Progenitor cell of endocrine pancreas (in vitro differentiated cells): ENCODE results near the gene CTNNA3. TPM values are rescaled to one million over a fixed set of nuclear protein-coding genes. Genes with fewer than 3 reads are reported as not detected.
"Not testable (repeated sequence)": the region's sequence is repeated elsewhere in the genome, so short reads cannot be mapped to it uniquely, and the experiment has no call there.

Experiments
- DNase-seq: peaks from one replicate; pipeline ENCODE4 v3.0.0; 2021; ENCODE audit warnings: low spot score; ENCODE audit not compliant: unreplicated experiment
- H3K27ac Mint-ChIP-seq: 2 replicates; pipeline ENCODE4 v1.8.0; 2021; ENCODE audit warnings: mild to moderate bottlenecking, moderate library complexity, mixed read lengths
- H3K27me3 Mint-ChIP-seq: 2 replicates; pipeline ENCODE4 v1.8.0; 2021; ENCODE audit warnings: mixed read lengths
- H3K36me3 Mint-ChIP-seq: 2 replicates; pipeline ENCODE4 v1.8.0; 2022; ENCODE audit warnings: mixed read lengths; ENCODE audit not compliant: insufficient read depth
- H3K4me1 Mint-ChIP-seq: 2 replicates; pipeline ENCODE4 v1.8.0; 2021; ENCODE audit warnings: low read depth, mixed read lengths
- H3K4me3 Mint-ChIP-seq: 2 replicates; pipeline ENCODE4 v1.8.0; 2021; ENCODE audit warnings: low read depth, mild to moderate bottlenecking, moderate library complexity, mixed read lengths
- H3K9me3 Mint-ChIP-seq: 2 replicates; pipeline ENCODE4 v1.8.0; 2021; ENCODE audit warnings: low read depth, mixed read lengths
- total RNA-seq: library from RNA; stranded (reverse); gene quantifications from 2 replicates; pipeline ENCODE4 v1.2.1, GENCODE V29; 2021
- TF ChIP-seq, protein P1 (sequence below): fragments of 200-600 bp; sonication (generic); IDR thresholded peaks from one replicate; pipeline ENCODE4 v1.5.0; 2021; ENCODE audit warnings: antibody characterized with exemption, mild to moderate bottlenecking; ENCODE audit not compliant: unreplicated experiment

Gene CTNNA3
- total RNA-seq, 1 donor from 2014 or later, result 1.7 TPM

DNA sequence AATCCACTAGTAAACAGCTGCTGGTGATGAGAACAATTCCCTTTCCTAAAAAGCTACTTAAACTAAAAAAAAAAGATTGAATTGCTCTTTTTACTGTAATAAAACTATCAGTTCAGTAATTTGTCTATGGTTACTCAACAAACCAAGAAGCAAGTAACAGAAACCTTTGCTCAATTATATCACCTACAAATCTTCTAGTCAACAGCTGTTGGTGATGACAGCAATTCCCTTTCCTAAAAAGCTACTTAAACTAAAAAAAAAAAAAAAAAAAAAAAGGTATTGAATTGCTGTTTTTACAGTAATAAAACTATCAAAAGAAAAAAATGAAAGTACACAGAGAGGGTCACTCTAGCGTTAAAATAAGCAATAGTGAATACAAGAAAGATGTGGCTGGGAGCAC is 158.1 kb downstream of the CTNNA3 start:
- Mint-ChIP-seq H3K36me3 (no peaks in the 10 kb centered on the region), H3K9me3 (no peaks in the 10 kb centered on the region), H3K4me1 (no peaks in the 10 kb centered on the region), H3K4me3 (no peak overlapping the region), H3K27ac (no peak overlapping the region), H3K27me3 (no peaks in the 10 kb centered on the region)
- DNase-seq, result no peak
- TF ChIP-seq, protein P1, sequence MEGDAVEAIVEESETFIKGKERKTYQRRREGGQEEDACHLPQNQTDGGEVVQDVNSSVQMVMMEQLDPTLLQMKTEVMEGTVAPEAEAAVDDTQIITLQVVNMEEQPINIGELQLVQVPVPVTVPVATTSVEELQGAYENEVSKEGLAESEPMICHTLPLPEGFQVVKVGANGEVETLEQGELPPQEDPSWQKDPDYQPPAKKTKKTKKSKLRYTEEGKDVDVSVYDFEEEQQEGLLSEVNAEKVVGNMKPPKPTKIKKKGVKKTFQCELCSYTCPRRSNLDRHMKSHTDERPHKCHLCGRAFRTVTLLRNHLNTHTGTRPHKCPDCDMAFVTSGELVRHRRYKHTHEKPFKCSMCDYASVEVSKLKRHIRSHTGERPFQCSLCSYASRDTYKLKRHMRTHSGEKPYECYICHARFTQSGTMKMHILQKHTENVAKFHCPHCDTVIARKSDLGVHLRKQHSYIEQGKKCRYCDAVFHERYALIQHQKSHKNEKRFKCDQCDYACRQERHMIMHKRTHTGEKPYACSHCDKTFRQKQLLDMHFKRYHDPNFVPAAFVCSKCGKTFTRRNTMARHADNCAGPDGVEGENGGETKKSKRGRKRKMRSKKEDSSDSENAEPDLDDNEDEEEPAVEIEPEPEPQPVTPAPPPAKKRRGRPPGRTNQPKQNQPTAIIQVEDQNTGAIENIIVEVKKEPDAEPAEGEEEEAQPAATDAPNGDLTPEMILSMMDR, result no peak

DNA sequence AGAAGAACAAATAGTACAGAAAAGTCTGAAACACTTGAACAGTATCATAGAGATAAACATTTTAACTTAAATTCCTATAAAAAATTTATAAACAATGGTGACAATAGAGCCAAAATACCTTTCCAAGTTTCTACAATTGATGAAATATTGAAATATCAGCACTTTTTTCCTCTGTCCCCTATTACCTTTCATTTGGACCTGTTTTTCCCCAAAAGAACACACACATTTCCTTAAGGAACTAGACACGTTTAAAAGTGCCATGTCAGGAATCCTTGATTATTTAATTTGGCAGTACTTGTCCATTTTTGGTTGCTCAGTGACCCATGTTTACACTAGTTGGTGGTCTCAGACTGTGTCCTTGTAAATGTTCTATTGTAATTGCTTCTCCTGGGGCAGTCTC is 162.6 kb downstream of the CTNNA3 start:
- Mint-ChIP-seq H3K27me3 (no peaks in the 10 kb centered on the region), H3K4me3 (no peak overlapping the region), H3K9me3 (peaks cover 11% of the 10 kb centered on the region), H3K4me1 (no peaks in the 10 kb centered on the region), H3K36me3 (no peaks in the 10 kb centered on the region), H3K27ac (no peak overlapping the region)
- DNase-seq, result no peak
- TF ChIP-seq, protein P1, result no peak

DNA sequence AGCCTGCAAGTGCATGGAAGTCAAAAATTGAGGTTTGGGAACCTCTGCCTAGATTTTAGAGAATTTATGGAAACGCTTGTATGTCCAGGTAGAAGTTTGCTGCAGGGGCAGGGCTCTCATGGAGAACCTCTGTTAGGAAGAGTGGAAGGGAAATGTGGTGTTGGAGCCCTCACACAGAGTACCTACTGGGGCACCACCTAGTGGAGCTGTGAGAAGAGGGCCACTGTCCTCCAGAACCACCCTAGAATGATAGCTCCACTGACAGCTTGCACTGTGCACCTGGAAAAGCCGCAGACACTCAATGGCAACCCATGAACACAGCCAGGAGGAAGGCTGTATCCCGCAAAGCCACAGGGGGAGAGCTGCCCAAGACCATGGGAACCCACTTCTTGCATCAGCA is 165.0 kb downstream of the CTNNA3 start:
- not testable (repeated sequence) for H3K4me1 Mint-ChIP-seq, H3K27me3 Mint-ChIP-seq, H3K36me3 Mint-ChIP-seq, H3K4me3 Mint-ChIP-seq, H3K27ac Mint-ChIP-seq, DNase-seq
- peaks cover 11% of the 10 kb centered on the region for H3K9me3 Mint-ChIP-seq

DNA sequence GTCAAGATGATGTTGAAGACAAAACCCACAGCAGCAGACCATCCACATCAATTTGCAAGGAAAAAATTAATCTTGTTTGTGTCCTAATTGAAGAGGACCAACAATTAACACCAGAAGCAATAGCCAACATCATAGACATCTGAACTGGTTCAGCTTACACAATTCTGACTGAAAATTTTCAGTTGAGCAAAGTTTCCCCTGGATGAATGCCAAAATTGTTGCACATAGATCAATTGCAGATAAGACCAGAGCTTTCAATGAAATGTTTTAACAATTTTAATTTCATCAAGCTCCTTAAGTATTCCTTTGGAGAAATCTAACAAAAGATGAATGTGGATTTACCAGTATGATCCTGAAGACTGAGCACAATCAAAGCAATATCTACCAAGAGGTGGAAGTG is 168.6 kb downstream of the CTNNA3 start:
- TF ChIP-seq, protein P1, result no peak
- Mint-ChIP-seq H3K27me3 (no peaks in the 10 kb centered on the region), H3K9me3 (peaks cover 11% of the 10 kb centered on the region), H3K4me3 (no peak overlapping the region), H3K27ac (no peak overlapping the region), H3K36me3 (no peaks in the 10 kb centered on the region), H3K4me1 (peaks cover 8% of the 10 kb centered on the region)
- DNase-seq, result no peak

DNA sequence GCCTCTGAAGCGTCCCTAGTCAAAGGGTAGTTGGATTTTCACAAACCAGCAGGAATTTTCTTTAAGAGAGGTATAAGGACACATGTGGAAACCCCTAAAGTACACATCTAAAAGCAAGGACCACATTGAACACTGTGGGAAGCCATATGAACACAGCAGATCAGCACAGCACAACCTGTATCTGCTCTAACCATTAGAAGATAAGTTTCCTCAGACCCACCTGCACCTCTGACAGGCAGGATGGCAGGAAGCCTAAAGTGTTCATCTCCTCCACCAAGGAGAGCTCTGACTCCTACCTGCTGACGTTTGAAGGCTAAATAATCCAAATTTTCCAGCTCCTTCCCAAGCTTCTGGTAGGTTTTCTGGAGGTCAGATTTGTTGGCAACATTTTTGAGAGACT is 174.4 kb downstream of the CTNNA3 start:
- Mint-ChIP-seq H3K4me3 (no peak overlapping the region), H3K27ac (no peak overlapping the region), H3K27me3 (no peaks in the 10 kb centered on the region), H3K4me1 (peaks cover 8% of the 10 kb centered on the region), H3K36me3 (no peaks in the 10 kb centered on the region), H3K9me3 (no peaks in the 10 kb centered on the region)
- TF ChIP-seq, protein P1, result no peak
- no peak for DNase-seq

DNA sequence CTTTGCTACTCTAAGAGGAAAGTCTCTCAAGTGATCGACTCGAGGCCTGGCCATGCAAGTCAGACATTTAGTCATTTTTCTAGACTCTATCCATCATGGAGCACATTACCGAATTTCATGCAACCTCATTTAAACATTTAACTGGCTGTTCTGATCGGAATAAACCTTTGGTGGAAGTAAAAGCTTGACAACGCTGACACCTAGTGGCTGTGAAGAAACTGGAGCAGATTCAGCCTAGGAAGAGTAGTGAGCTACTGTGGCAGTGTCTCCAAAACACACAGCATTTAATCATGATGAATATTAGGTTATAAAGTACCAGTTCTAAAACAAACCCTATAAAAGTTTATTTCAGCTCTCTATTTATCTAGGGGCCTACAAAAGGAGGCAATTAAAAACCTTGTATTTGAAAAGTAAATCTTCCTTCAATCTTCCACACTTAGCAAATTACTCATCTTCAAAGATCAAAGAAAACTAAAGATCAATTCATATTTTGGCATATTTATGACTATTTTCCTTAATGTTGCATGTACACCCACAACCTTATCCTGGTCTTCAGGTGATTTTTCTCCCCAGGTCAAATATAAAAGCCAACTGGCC is 175.0 kb downstream of the CTNNA3 start:
- no peaks in the 10 kb centered on the region for H3K36me3 Mint-ChIP-seq
- TF ChIP-seq, protein P1, result peak; percentile 90
- H3K27ac Mint-ChIP-seq, result no peak overlapping the region
- H3K4me3 Mint-ChIP-seq, result no peak overlapping the region
- H3K27me3 Mint-ChIP-seq, result no peaks in the 10 kb centered on the region
- DNase-seq, result no peak
- peaks cover 8% of the 10 kb centered on the region for H3K4me1 Mint-ChIP-seq
- no peaks in the 10 kb centered on the region for H3K9me3 Mint-ChIP-seq
